PFSK-1 (cell line): ENCODE results near the gene C16orf87.

Experiments
- POLR2AphosphoS5 ChIP-seq: IDR thresholded peaks from 2 replicates; pipeline ENCODE4 v1.6.1; 2012; ENCODE audit warnings: low read depth, mild to moderate bottlenecking, control low read depth, low read length, moderate library complexity
- SIN3A ChIP-seq: IDR thresholded peaks from 2 replicates; pipeline ENCODE4 v1.6.1; 2012; ENCODE audit warnings: mild to moderate bottlenecking, low read length, moderate library complexity, borderline replicate concordance; ENCODE audit not compliant: insufficient read depth
- TAF1 ChIP-seq: IDR thresholded peaks from 2 replicates; pipeline ENCODE4 v1.6.1; 2012; ENCODE audit warnings: low read length, control low read depth, borderline replicate concordance; ENCODE audit not compliant: insufficient read depth
- TF ChIP-seq, protein P1 (sequence below), 2 experiments: IDR thresholded peaks; 2 replicates each; pipeline versions ENCODE4 v1.6.1 to v1.8.0; 2011 to 2012; ENCODE audit warnings: low read depth in 2 of 2, low read length in 2 of 2, control low read depth in 1 of 2, inconsistent platforms in 1 of 2, mild to moderate bottlenecking in 1 of 2, moderate library complexity in 1 of 2; ENCODE audit not compliant: insufficient read depth in 1 of 2

DNA sequence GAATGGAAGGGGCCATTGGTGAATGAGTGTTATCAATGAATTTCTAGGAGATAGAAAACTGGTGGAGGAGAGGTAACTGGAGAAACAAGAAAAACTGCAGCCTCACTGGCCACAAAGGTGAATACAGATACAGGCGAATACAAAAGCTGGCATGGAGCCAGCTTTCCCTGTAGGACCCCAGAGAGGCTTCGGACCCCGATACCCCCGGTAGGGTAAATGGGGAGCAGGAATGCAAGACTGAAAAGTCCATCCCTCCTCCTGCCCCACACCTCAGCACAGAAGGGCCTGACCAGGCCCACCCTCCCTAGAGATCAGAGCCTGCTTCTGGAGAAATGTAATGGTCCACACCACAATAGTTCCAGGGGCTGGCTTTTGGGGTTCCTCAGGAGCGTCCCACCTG, 78.0 kb downstream of the C16orf87 start:
- TF ChIP-seq, protein P1, sequence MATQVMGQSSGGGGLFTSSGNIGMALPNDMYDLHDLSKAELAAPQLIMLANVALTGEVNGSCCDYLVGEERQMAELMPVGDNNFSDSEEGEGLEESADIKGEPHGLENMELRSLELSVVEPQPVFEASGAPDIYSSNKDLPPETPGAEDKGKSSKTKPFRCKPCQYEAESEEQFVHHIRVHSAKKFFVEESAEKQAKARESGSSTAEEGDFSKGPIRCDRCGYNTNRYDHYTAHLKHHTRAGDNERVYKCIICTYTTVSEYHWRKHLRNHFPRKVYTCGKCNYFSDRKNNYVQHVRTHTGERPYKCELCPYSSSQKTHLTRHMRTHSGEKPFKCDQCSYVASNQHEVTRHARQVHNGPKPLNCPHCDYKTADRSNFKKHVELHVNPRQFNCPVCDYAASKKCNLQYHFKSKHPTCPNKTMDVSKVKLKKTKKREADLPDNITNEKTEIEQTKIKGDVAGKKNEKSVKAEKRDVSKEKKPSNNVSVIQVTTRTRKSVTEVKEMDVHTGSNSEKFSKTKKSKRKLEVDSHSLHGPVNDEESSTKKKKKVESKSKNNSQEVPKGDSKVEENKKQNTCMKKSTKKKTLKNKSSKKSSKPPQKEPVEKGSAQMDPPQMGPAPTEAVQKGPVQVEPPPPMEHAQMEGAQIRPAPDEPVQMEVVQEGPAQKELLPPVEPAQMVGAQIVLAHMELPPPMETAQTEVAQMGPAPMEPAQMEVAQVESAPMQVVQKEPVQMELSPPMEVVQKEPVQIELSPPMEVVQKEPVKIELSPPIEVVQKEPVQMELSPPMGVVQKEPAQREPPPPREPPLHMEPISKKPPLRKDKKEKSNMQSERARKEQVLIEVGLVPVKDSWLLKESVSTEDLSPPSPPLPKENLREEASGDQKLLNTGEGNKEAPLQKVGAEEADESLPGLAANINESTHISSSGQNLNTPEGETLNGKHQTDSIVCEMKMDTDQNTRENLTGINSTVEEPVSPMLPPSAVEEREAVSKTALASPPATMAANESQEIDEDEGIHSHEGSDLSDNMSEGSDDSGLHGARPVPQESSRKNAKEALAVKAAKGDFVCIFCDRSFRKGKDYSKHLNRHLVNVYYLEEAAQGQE (IDR thresholded peaks at IDR 0.05; ENCODE audit: insufficient read depth in 1 of 2, low read depth in 2 of 2, low read length in 2 of 2), result no peak
- no peak for TF ChIP-seq TAF1
- TF ChIP-seq POLR2AphosphoS5, result no peak
- TF ChIP-seq SIN3A, result no peak
